AG08396 (cell line): Measurements from ENCODE around the gene GALNT10.
A peak's percentile ranks its signal among the peaks of the same experiment; 100 is the strongest.

Experiments used
- DNase-seq: peaks from one replicate; pipeline ENCODE4 v3.0.0; 2012; ENCODE audit warnings: low spot score, mixed read lengths

The GALNT10 gene

DNA sequence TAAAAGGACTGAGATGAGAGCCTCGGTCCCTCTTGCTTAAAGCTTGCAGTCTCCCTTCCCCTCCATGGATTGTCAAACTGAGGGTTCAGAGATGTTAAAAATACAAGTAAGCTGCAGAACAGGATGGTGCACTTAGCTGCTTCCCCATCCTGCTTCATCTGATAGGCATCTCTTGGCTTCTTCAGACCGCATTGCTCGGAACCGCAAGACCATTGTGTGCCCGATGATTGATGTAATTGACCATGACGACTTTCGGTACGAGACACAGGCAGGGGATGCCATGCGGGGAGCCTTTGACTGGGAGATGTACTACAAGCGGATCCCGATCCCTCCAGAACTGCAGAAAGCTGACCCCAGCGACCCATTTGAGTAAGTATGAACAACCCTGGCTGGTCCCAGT is 189.7 kb downstream of the GALNT10 start:
- no peak for DNase-seq

DNA sequence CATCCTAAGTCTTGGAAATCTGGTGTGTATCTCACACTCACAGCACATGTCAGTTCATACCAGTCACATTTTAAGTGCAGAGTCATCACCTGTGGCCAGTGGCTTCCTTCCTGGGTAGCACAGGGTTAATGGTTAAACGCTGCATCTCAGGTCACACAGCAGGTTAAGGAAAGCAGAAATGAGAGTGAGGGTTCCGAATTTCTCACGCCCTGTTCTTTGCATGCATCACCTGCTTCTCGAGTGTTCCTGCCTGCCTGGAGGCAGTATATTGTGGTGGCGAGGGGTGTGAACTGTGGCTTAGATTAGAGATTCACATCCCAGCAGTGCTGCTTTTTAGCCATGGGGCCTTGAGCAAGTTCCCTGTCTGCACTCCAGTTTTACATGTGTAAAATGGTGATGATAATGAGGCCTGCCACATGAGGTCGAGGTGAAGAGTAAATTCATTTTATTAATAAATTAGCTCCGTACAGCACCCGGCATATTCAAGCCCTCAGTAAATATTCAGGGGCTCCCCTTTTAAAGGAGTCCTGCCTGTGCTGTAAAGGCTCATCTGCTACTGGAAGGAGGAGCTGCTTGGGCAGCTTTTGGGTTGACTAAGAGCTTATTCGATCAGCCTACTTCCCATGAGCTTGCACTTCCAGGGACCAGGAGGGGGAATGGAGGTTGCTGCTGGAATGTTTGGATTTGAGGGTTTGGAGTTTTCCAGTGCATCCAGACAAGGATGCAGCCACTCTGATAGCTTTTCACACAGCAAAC is 194.1 kb downstream of the GALNT10 start:
- no peak for DNase-seq

DNA sequence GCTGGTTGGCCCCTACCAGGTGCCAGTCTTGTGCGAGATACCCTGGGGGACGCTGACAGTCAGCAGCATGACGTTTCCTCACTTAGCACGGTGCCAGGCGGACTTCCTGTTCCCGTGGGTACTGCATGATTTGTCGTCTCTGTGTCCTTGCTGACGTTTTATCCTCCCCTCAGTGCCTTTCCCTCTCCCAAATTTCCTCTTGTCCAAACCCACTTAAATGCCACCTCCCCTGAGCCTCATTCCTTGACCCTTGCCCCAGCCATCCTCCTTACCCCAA is 194.6 kb downstream of the GALNT10 start:
- no peak for DNase-seq

DNA sequence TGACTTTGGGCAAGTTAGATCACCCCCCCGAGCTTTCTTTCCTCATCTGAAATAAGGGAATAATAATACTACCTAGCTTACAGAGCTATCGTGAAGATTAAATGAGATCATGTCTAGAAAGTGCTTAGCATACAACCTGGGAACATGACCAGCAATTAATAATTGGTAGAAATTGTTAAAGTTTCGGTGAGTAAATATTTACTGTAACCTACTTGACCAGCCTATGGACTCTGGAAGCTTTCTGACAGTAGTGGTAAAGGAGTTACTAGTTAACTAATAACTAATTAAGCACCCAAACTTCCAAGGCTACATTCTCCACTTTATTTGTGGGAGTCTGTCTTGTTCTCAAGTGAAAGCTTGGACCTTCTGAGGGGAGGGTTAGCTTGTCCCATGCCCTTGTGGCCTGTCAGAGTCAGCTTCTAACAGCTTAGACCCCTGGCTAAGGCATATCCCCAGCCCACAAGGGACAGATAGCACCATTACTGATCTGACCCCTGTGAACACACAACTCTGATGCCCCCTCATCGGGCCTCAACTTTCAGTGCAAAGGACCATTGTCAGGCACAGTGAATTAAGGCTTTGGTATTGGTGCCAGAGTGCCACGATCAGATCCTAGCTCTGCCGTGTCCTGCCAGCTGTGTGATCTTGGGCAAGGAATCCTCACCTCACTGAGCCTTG is 196.6 kb downstream of the GALNT10 start:
- DNase-seq: no peak

- no peak for DNase-seq
Measured at GRCh38 chr5:154388842-154389241, 198.3 kb downstream of the GALNT10 start.

DNA sequence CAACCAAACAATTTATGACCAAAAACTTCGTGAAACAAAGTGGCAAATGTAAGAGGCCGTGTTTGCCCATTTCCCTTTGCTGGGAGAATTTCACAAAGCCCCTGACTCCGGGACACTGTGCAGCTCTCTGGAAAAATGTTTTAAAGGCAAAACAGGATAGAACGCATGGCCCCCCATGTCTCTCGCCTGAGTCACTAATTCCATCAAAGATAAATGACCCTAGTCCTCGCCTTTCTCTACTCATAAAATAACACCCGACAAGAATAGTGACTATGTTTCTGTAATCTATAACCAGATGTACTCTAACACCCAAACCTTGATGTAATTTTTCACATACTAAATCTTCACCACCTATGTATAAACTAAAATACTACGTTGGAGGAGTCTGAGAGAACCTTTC is 199.6 kb downstream of the GALNT10 start:
- no peak for DNase-seq

DNA sequence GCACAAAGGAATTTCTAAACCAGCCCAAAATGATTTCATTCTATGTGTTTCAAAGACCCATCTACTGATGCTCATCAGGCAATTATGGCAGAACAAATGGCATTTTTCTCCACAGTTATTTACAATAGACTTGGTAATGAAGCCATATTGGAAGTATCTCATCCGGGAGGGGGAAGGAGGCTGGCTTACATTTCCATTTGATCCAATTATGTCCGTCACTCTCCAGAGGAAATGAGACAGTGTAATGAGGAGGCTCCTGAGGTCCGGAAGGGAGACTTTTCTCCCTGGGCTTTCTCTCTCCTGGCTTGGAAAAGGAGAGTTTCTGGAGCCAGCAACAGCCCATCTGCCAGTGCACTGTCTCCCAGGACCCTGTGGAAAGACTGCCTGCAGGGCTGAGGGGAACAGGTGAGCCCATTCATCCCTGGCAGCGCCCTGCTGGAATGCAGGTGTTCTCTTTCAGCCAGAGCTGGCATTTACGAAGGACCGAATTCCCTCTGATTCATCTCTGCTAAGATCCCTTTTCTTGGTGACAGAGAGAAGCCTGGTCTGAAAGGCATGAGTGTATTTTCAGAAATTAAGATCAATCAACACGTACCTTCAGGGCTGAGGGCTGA is 200.3 kb downstream of the GALNT10 start:
- no peak for DNase-seq

DNA sequence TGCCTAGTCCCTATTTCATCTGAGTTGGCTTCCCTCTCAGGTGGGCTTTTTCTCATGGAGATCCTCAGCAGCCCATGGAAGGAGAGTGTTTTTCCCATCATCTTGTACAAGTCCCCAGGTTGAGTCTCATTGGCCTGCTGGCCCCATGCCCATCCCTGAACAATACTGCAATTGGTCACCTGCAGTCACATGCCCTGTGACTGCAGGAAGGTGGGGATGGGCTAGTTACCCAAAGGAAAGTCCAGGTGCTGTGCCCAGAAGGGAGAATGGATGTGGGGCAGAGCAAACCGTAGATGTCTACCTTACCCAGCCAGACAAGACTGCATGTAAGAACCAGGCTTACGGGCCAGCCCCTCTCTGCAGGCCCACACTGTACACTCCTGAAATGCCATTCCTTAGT is 201.3 kb downstream of the GALNT10 start:
- no peak for DNase-seq

DNA sequence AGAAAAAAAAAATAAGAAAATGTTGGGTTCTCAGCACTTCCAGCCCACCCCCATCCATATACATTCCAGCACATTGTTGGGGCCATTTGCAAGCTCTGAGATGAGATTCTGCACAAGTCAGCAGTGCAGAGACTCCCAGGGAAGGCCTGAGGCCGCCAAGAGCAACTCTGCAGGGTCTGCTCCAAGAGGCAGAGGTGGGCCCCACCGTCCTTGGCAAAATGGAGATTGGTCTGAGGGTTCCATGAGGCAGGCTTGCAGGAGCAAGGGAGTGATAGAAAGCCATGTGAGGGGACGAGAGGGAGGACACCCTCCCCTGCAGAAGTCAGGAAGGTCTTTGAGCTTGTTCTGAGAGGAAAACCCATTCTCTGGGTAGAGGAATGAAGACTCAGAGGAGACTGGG is 203.3 kb downstream of the GALNT10 start:
- no peak for DNase-seq

DNA sequence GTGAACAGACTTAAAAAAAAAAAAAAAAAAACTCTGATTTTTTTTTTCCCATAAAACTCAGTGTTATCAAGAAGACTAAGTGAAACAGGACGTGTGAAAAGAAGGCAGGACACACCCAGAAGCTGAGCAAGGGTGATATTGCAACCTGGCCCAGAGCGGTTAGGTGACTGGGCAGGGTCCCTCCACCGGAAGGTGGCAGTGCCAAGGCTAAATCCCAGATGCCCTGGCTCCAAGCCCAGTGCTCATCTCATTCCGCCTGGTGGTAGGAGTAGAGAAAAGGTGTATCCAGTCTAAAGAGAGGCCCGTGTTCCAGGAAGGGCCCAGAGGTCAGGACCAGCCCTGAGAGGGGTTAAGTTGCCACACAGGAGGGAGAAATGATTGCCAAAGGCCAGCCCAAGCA is 203.8 kb downstream of the GALNT10 start:
- DNase-seq: no peak

GRCh38 chr5:154395407-154396106 is 205.0 kb downstream of the GALNT10 start:
- DNase-seq: no peak

GRCh38 chr5:154396128-154396527 is 205.6 kb downstream of the GALNT10 start:
- no peak for DNase-seq

GRCh38 chr5:154397652-154398406 is 207.3 kb downstream of the GALNT10 start:
- DNase-seq: no peak

GRCh38 chr5:154400678-154401077 is 210.1 kb downstream of the GALNT10 start:
- no peak for DNase-seq

DNA sequence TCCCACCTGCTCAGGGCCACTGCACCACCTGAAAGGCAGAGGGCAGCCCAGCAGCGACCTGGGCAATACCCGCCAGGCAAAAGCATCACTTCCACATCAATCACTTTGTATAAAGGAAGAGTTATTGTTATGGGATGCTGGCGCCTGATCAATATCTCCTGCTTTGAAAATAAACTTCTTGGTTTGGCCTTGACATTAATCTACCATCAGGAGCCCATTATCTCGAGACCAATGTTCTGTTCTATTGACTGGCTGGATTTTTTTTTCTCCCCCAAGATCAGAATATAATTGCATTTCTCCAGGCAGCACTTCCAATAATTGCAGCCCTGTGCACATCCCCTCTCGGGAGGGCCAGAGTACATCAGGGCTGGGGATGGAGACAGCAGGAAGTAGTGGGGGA is 210.8 kb downstream of the GALNT10 start:
- no peak for DNase-seq

DNA sequence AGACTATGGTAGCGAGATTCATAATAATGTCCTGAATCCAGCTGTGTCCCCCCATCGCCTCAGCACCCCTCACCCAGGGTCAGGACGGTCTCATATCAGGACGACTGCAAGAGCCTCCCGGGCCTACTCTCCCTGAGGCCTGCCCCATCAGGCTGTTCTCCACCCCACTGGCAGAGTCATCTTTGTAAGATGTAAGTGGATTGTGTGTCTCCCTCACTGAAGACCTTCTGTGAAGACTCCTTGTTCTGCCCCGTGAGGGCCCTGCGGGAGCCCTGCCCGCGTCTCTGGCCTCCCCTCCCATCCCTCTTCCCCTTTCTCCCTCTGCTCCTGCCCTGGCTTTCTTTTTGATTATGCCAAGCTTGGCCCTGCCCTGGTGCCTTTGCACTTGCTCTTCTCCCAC is 211.4 kb downstream of the GALNT10 start:
- DNase-seq: no peak

GRCh38 chr5:154402611-154403010 is 212.1 kb downstream of the GALNT10 start:
- no peak for DNase-seq

- DNase-seq: no peak
Measured at GRCh38 chr5:154403234-154403633, 212.7 kb downstream of the GALNT10 start.

DNA sequence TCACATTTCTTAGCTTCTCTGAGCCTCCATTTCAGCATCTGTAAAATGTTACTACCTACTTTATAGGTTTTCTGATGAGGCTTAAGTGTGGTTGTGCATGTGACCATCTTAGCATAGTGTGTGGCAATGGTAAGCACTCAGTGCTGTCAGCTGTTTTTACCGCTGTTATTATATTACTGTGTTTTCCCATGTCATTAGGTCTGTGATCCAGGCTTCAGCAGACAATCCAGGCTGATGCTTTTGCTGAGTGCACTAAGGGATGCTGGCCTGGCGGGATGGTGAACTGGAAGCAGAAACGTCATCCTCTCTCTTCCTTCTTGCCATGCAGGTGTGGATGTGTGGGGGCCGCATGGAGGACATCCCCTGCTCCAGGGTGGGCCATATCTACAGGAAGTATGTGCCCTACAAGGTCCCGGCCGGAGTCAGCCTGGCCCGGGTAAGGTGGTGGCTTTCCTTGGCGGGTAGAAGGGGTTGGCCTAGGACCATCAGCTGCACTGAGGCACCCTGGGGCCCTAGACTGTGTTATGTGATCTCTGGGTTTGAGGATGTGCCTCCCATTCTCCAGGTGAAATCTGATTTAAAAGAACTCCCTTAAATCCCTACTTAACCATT is 213.3 kb downstream of the GALNT10 start:
- no peak for DNase-seq

DNA sequence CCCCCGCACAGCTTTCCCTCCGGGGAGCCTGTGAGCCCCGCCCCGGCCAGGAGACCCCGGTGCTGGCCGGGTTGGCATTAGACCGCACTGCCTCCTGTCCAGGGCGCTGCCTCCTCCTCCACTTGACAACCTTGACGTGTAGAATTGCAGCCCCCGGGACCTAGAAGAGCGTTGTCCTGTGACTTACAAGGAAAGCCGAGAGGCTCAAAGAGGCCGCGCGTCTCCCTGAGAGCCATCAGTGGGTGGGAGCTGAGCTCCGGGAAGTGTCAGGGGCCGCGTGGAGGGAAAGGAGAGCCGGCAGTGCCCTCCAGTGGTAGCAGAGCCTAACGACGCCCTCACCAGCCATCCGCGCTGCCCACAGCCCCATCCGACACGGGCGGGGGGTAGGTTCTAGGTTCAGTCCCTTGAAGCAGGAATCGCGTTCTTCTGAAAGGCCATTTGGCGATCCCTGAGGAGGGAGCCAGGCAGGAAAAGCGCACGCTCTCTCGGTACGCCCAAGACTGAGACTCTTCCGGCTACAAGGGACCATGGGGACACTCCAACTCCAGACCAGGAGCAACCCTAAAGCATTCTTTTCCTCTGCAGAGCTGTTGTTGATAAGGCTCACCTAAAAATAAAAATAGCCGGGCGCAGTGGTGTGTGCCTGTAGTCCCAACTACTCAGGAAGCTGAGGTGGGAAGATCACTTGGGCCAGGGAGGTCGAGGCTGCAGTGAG is 214.7 kb downstream of the GALNT10 start:
- peak; percentile 90 for DNase-seq

- DNase-seq: no peak
Measured at GRCh38 chr5:154406231-154406630, 215.7 kb downstream of the GALNT10 start.
